Measurements from ENCODE around the gene ITPK1.

DNA sequence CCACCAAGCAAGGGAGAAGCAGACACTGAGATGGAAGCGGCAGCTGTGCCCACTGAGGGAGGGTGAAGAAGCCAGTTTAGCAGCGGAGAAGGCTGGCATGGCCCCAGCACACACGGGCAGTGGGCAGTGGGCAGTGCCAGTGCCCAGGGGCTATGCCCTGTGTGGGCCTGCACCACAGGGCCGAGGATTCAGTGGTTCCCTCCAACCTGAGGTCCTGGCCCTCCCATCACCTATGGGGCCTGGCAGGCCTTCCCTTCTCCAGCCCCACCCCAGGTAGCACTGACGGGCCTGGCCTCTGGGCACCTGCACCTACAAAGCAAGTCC, 81.1 kb downstream of the ITPK1 start:
- TF ChIP-seq EZH2 (IDR thresholded peaks at IDR 0.05): no peak
- TF ChIP-seq POLR2AphosphoS5 (IDR thresholded peaks at IDR 0.05; ENCODE audit: borderline replicate concordance, low read depth, low read length): no peak

Measured in SK-N-MC (cell line).